Fibroblast of lung (primary cell): ENCODE data around the gene KIAA0232.

Experiments used
- CTCF ChIP-seq, 2 donors: IDR thresholded peaks in 1 of 2; conservative IDR thresholded peaks in 1 of 2; 1 replicate in 1 of 2; 2 replicates in 1 of 2; pipeline ENCODE4 v1.5.1; 2011 to 2012; ENCODE audit warnings: low read length in 2 of 2, control low read depth in 1 of 2, inconsistent platforms in 1 of 2, low read depth in 1 of 2, mild to moderate bottlenecking in 1 of 2
- EZH2 ChIP-seq: IDR thresholded peaks from 2 replicates; pipeline ENCODE4 v1.5.1; 2012; ENCODE audit warnings: low read length, control low read depth, mild to moderate bottlenecking; ENCODE audit errors: missing control alignments

GRCh38 chr4:6910960-6911874, 128.7 kb downstream of the KIAA0232 start:
- no peak for TF ChIP-seq CTCF (conservative IDR thresholded peaks at IDR 0.05 in 1 of 2, IDR thresholded peaks at IDR 0.05 in 1 of 2; ENCODE audit: low read depth in 1 of 2, low read length in 2 of 2)
- no peak for TF ChIP-seq EZH2
